ENCODE results near the gene FAM3A.

- TF ChIP-seq SUZ12 (IDR thresholded peaks at IDR 0.05; ENCODE audit: extremely low read depth, insufficient read depth, insufficient read length) = no peak
- no peak for TF ChIP-seq ZNF274 (IDR thresholded peaks at IDR 0.05; ENCODE audit: low read depth, low read length)
- no peak for TF ChIP-seq YY1 (IDR thresholded peaks at IDR 0.05; ENCODE audit: insufficient read depth, insufficient read length)
These were observed 42.3 kb downstream of the FAM3A start for GRCh38 chrX:154473683-154474082.
